Measurements from ENCODE around the gene NFIA. TPM values are rescaled to one million over a fixed set of nuclear protein-coding genes. Genes with fewer than 3 reads are reported as not detected.

NFIA gene
- total and polyA plus RNA-seq, 12 donors = 11.2 to 117 (median 92.5) TPM

GRCh38 chr1:61300899-61301298 lies 218.5 kb downstream of the NFIA start:
- no peak for TF ChIP-seq CTCF (IDR thresholded peaks at IDR 0.05)
- H3K36me3 ChIP-seq = no peaks in the 10 kb centered on the region
- WGBS, 2 donors = 50 to 53% methylated on average over 3 of the region's 3 CpGs
- intact Hi-C loops (cut with DNase I) = no loop called here
- no peaks in the 10 kb centered on the region for H3K9me3 ChIP-seq
- H3K27me3 ChIP-seq = no peaks in the 10 kb centered on the region
- DNase-seq = no peak
- H3K4me3 ChIP-seq = no peak overlapping the region
- peak overlapping the region in 7 of 10 donors; percentile 48 to 86 (median 73) for H3K27ac ChIP-seq
- no peak for ATAC-seq
- H3K4me1 ChIP-seq = peaks cover 2 to 59% (median 40%) of the 10 kb centered on the region in 9 donors

DNA sequence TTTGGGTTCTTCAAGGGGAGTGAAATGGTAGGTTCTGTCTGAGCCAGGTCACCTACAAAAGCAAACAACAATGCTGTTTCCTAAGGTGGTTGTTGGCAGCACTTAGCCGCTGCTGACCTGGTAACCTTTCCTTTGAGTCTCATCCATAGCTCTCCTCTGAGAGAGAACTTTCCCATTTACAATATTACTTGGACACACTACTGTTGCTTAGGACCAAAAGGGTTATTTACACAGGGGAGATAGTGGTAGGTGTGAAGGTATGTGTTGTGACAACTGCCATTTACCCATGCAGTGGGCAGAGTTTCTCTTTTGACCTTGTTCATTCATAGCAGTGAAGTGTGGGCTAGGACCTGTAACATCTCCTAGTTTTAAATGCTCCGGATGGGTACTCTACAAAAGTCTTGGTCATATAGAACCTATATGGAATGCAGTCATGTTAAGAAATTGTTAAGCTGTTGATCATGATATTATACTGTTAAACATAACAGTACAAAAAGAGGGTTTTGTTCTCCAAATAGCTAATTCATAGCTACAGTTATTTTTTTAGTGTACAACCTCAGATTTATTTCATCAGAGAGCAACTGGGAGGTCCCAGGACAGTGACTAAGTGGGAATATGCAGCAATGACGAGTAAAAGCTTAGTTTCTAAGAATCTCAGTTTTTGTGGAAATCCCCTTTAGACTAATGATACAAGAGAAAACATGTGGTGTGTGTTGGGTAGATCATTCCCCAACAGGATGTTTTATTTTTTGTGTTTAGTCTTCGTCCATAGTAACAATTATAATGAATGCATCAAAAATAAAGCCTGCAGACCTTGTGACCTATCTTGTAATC lies 219.7 kb downstream of the NFIA start:
- WGBS, 2 donors = 31 to 38% methylated on average over 4 of the region's 4 CpGs
- intact Hi-C loops (cut with DNase I) = no loop called here
- Histone ChIP-seq H3K4me3 (no peak overlapping the region), H3K27me3 (no peaks in the 10 kb centered on the region), H3K36me3 (no peaks in the 10 kb centered on the region), H3K27ac (peak overlapping the region in 9 of 10 donors; percentile 41 to 86 (median 65)), H3K9me3 (no peaks in the 10 kb centered on the region), H3K4me1 (peaks cover 2 to 62% (median 42%) of the 10 kb centered on the region in 9 donors)
- DNase-seq = no peak
- peak; percentile 60 to 96 (median 77) for ATAC-seq
- no peak for TF ChIP-seq CTCF (IDR thresholded peaks at IDR 0.05)

DNA sequence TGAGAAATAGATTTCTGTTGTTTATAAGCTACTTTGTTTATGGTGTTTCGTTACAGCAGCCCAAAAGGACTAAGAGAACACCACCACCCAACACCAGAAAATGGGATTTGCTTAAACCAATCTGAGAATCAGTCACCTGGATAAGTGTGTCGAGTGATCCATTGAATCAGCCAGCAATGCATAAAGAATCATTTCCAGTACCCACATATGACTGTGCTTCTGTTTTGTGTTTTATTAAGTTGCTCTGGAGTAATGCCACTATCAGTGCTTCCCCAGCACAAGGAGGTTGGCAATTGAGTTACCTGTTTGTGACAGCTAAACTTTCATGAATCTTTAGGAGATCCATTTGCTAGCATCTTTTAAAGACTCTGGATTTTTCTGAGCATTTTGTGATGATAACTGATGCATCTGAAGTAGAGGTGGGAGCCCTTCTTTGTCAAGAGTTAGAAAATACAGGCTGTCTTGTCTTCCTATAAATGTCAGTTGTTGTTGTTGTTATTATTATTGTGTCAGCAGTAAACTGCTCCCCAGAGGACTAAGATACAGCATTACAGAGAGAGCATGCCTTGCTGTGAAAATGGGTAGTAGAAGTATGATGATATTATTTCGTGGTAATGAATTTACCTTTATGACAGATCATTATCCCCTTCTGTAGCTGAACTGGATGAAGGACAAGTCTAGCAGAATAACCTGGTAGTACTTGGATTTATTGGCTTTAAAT lies 225.2 kb downstream of the NFIA start:
- peaks cover 0 to 45% (median 5%) of the 10 kb centered on the region in 9 donors for H3K4me1 ChIP-seq
- 86 to 88% methylated on average over 3 of the region's 3 CpGs for WGBS, 2 donors
- no peak overlapping the region for H3K27ac ChIP-seq
- no peak for TF ChIP-seq CTCF (IDR thresholded peaks at IDR 0.05)
- DNase-seq (no peak), ATAC-seq (no peak)
- no peak overlapping the region for H3K4me3 ChIP-seq
- no peaks in the 10 kb centered on the region for H3K27me3 ChIP-seq
- no peaks in the 10 kb centered on the region for H3K9me3 ChIP-seq
- intact Hi-C loops (cut with DNase I) = no loop called here
- peaks cover 0 to 3% (median 0%) of the 10 kb centered on the region in 9 donors for H3K36me3 ChIP-seq

DNA sequence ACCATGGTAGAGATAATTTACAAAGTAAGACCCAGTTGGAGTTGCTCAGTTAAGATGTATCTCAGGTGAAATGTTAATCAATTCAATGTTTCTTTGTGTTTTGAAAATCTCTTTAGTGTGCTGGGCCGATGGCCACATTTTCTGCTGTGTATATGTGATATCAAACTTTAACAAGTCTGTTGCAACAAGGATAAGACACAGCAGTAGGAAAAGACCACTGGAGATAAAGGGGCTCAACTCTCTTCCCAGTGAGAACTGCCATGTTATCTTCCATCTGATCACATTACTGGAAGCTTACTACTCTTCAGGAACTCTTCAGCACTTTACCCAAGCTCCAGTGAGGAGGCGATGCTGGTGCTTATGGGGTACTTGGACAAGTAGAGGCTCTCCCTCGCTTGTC lies 227.7 kb downstream of the NFIA start:
- Histone ChIP-seq H3K4me1 (peaks cover 0 to 31% (median 0%) of the 10 kb centered on the region in 9 donors), H3K27me3 (no peaks in the 10 kb centered on the region), H3K4me3 (no peak overlapping the region), H3K9me3 (no peaks in the 10 kb centered on the region), H3K27ac (no peak overlapping the region), H3K36me3 (peaks cover 0 to 13% (median 0%) of the 10 kb centered on the region in 9 donors)
- DNase-seq (no peak), ATAC-seq (no peak)
- intact Hi-C loops (cut with DNase I) = no loop called here
- 82 to 83% methylated on average over 3 of the region's 3 CpGs for WGBS, 2 donors
- no peak for TF ChIP-seq CTCF (IDR thresholded peaks at IDR 0.05)
